Ishikawa (cell line): ENCODE data around the gene PFN2.

ENCODE experiments used
- CEBPB ChIP-seq: IDR thresholded peaks from 2 replicates; pipeline ENCODE4 v1.6.1; 2012
- EP300 ChIP-seq: IDR thresholded peaks from 2 replicates; pipeline ENCODE4 v1.6.1; 2012; ENCODE audit warnings: borderline replicate concordance
- FOXM1 ChIP-seq: IDR thresholded peaks from 2 replicates; pipeline ENCODE4 v1.6.1; 2012; ENCODE audit warnings: low read depth, borderline replicate concordance

DNA sequence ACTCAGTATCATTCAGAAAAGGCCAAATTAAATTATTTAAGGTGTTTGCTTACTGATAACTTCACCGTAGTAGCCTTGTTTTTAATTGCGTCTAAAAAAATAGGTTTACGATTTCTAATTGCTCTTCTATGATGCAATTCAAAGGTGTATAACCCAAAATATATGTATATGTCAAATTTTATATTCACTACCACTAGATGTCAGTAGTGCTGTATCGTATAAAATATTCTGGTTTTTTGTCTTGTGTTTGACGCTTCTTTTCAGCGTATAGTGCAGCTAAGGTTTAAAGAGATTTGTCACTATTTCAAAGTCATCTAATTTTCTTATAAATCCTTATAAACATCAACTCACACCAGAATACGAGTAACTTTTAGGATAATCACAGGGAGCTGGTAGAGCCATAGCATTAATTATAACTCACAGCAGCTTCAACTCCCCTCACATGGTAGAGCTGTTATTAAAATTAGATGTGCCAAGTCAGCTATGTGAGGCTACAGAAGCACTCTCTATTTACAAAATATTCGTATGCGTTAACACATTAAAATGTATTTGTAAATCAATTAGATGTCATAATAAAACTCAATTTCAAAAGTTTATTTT is 3.5 kb downstream of the PFN2 start:
- TF ChIP-seq FOXM1 (no peak), CEBPB (peak; percentile 59), EP300 (no peak)
